OCI-LY7 (cell line): ENCODE results near the gene SLC9A7. TPM values are rescaled to one million over a fixed set of nuclear protein-coding genes. Genes with fewer than 3 reads are reported as not detected.
"Not testable (repeated sequence)": the region's sequence is repeated elsewhere in the genome, so short reads cannot be mapped to it uniquely, and the experiment has no call there.

ENCODE experiments used
- BruUV-seq: library from RNA; stranded (reverse); fragments of 400-500 nt; replicated peaks from 2 replicates; lab custom pipeline; 2021; lab: Mats Ljungman, UMichigan
- CTCF ChIA-PET: fragments of 300-600 bp; sonication (Branson Sonifier 250); formaldehyde crosslinking; loops from one replicate; lab custom pipeline; 2022; ENCODE audit warnings: antibody characterized with exemption; ENCODE audit not compliant: unreplicated experiment; lab: Charles Lee
- POLR2A ChIA-PET: fragments of 300-600 bp; sonication (Branson Sonifier 250); formaldehyde crosslinking; loops from one replicate; lab custom pipeline; 2022; ENCODE audit warnings: antibody characterized with exemption; lab: Charles Lee
- DNase-seq: peaks from one replicate; pipeline ENCODE4 v3.0.0-alpha.2; 2015; ENCODE audit warnings: low spot score
- H2AFZ ChIP-seq: fragments of 200-600 bp; sonication (generic), shearing (Covaris generic); 2 replicates; pipeline ENCODE4 v1.6.1; 2014; ENCODE audit warnings: mild to moderate bottlenecking, antibody characterized with exemption, low read length, moderate library complexity
- H3K27ac ChIP-seq: fragments of 200-600 bp; sonication (generic); 2 replicates; pipeline ENCODE4 v1.5.1; 2014; ENCODE audit warnings: mixed run types, low read depth, mild to moderate bottlenecking, moderate library complexity, low read length, inconsistent platforms; ENCODE audit not compliant: poor library complexity, severe bottlenecking
- H3K36me3 ChIP-seq: fragments of 200-600 bp; sonication (generic); 2 replicates; pipeline ENCODE4 v1.6.1; 2014; ENCODE audit warnings: mild to moderate bottlenecking, antibody characterized with exemption, low read length, moderate library complexity, mixed read lengths; ENCODE audit not compliant: insufficient read depth
- H3K4me1 ChIP-seq: fragments of 200-600 bp; sonication (generic); 2 replicates; pipeline ENCODE4 v1.5.1; 2014; ENCODE audit warnings: mild to moderate bottlenecking, low read length; ENCODE audit not compliant: insufficient read depth, poor library complexity, severe bottlenecking
- H3K4me2 ChIP-seq: fragments of 200-600 bp; sonication (generic); 2 replicates; pipeline ENCODE4 v1.6.1; 2014; ENCODE audit warnings: mild to moderate bottlenecking, low read length
- H3K4me3 ChIP-seq: fragments of 200-600 bp; sonication (generic); 2 replicates; pipeline ENCODE4 v1.5.1; 2014; ENCODE audit warnings: mild to moderate bottlenecking, low read depth, low read length; ENCODE audit not compliant: poor library complexity, severe bottlenecking
- H3K79me2 ChIP-seq: fragments of 200-600 bp; sonication (generic); 2 replicates; pipeline ENCODE4 v1.6.1; 2016; ENCODE audit warnings: low read depth, mild to moderate bottlenecking, low read length, moderate library complexity, mixed read lengths; ENCODE audit not compliant: insufficient read depth
- H3K9me2 ChIP-seq: fragments of 200-600 bp; sonication (generic); 2 replicates; pipeline ENCODE4 v1.6.1; 2016; ENCODE audit warnings: mild to moderate bottlenecking, low read length, mixed read lengths; ENCODE audit not compliant: insufficient read depth
- H3K9me3 ChIP-seq: fragments of 200-600 bp; sonication (generic); 2 replicates; pipeline ENCODE4 v1.6.1; 2014; ENCODE audit warnings: mild to moderate bottlenecking, mixed run types, low read length, mixed read lengths
- H4K20me1 ChIP-seq: fragments of 200-600 bp; sonication (generic); 2 replicates; pipeline ENCODE4 v1.6.1; 2014; ENCODE audit warnings: mild to moderate bottlenecking, antibody characterized with exemption, low read length, moderate library complexity, mixed read lengths; ENCODE audit not compliant: insufficient read depth
- CTCF ChIP-seq: fragments of 200-600 bp; sonication (generic); conservative IDR thresholded peaks from 2 replicates; pipeline ENCODE4 v1.5.1; 2014; ENCODE audit warnings: mild to moderate bottlenecking, antibody characterized with exemption, low read length, moderate library complexity, mixed read lengths
- EZH2phosphoT487 ChIP-seq: fragments of 200-600 bp; sonication (generic); IDR thresholded peaks from 2 replicates; pipeline ENCODE4 v1.6.1; 2018; ENCODE audit warnings: low read depth, borderline replicate concordance, mild to moderate bottlenecking, mixed run types, antibody characterized with exemption, low read length, moderate library complexity, mixed read lengths
- intact Hi-C: fragments of 100-400 bp; cut with micrococcal nuclease; formaldehyde crosslinking; loops from one replicate; pipeline ENCODE4 v1.10.0; 2022; ENCODE audit not compliant: unreplicated experiment
- total RNA-seq, 2 experiments: library from RNA; depleted of rRNA in 1 of 2; stranded (reverse); fragments of >200 nt in 1 of 2; shearing (Covaris generic) in 1 of 2; gene quantifications; 2 replicates each; pipeline ENCODE4 v1.2.3, GENCODE V29; 2014 to 2022

SLC9A7 gene
- total RNA-seq, 2 experiments from 2014 or later: 40.5 to 59.6 TPM

- Histone ChIP-seq H3K9me2 (no peaks in the 10 kb centered on the region), H3K9me3 (peaks cover 5% of the 10 kb centered on the region; the same call in 1 of the 2 replicates), H3K27ac (no peak overlapping the region), H3K4me3 (no peak overlapping the region), H2AFZ (no peak overlapping the region), H3K4me1 (no peaks in the 10 kb centered on the region), H4K20me1 (no peaks in the 10 kb centered on the region), H3K4me2 (no peak overlapping the region), H3K36me3 (peaks cover 5% of the 10 kb centered on the region; the same call in 1 of the 2 replicates), H3K79me2 (peaks cover 78% of the 10 kb centered on the region)
- intact Hi-C loops: no loop called here
- BruUV-seq: no TSS peak
- CTCF ChIA-PET: no interaction called here
- POLR2A ChIA-PET: interaction anchor here (0.8 to 0.9 kb wide), 2 partner anchors 8 to 10 kb away, joined by 3 to 4 read pairs; no protein-coding TSS in a partner anchor
- TF ChIP-seq EZH2phosphoT487: no peak
- TF ChIP-seq CTCF: no peak
- no peak for DNase-seq
These were observed 28.2 kb downstream of the SLC9A7 start for GRCh38 chrX:46730765-46731164.

GRCh38 chrX:46727441-46727840 is 31.5 kb downstream of the SLC9A7 start:
- Histone ChIP-seq H3K36me3 (no peaks in the 10 kb centered on the region), H3K27ac (no peak overlapping the region), H4K20me1 (no peaks in the 10 kb centered on the region), H3K9me2 (no peaks in the 10 kb centered on the region), H3K4me2 (no peak overlapping the region), H3K9me3 (no peaks in the 10 kb centered on the region), H2AFZ (no peak overlapping the region), H3K4me1 (peaks cover 5% of the 10 kb centered on the region), H3K4me3 (no peak overlapping the region), H3K79me2 (peaks cover 66% of the 10 kb centered on the region)
- CTCF ChIA-PET: no interaction called here
- BruUV-seq: no TSS peak
- POLR2A ChIA-PET: no interaction called here
- intact Hi-C loops: no loop called here
- no peak for DNase-seq
- no peak for TF ChIP-seq CTCF
- no peak for TF ChIP-seq EZH2phosphoT487

- H3K27ac ChIP-seq, BruUV-seq, H3K36me3 ChIP-seq, CTCF ChIA-PET, H3K9me3 ChIP-seq, DNase-seq, H4K20me1 ChIP-seq, intact Hi-C loops, H3K9me2 ChIP-seq, H3K4me3 ChIP-seq, H2AFZ ChIP-seq, H3K4me2 ChIP-seq, POLR2A ChIA-PET: not testable (repeated sequence)
- Histone ChIP-seq H3K79me2 (peaks cover 61% of the 10 kb centered on the region), H3K4me1 (peaks cover 31% of the 10 kb centered on the region)
These were observed 35.4 kb downstream of the SLC9A7 start for GRCh38 chrX:46723569-46723927.
